ENCODE measurements around the gene KIF21B.

The KIF21B gene

GRCh38 chr1:201064806-201065205 lies 41.3 kb upstream of the KIF21B start:
- no peak for TF ChIP-seq CTCF (IDR thresholded peaks at IDR 0.05; ENCODE audit: insufficient read depth, low read depth, low read length, missing control alignments)
- DNase-seq (ENCODE audit: low read depth) = no peak
- H3K4me3 ChIP-seq (ENCODE audit: low read depth, low read length) = no peak overlapping the region

DNA sequence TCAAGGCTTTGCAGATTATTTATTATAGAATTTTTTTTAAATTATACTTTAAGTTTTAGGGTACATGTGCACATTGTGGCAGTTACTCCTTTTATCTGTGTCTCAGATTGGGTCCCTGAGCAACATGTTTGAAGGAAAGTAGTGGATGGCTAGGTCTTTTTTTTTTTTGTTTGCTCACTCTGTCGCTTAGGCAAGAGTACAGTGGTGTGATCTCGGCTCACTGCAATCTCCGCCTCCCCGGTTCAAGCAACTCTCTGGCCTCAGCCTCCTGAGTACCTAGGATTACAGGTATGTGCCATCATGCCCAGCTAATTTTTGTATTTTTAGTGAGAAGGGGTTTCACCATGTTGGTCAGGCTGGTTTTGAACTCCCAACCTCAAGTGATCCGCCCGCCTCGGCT lies 39.6 kb upstream of the KIF21B start:
- TF ChIP-seq CTCF (IDR thresholded peaks at IDR 0.05; ENCODE audit: insufficient read depth, low read depth, low read length, missing control alignments) = no peak
- H3K4me3 ChIP-seq (ENCODE audit: low read depth, low read length) = no peak overlapping the region
- no peak for DNase-seq (ENCODE audit: low read depth)

- TF ChIP-seq CTCF (IDR thresholded peaks at IDR 0.05; ENCODE audit: insufficient read depth, low read depth, low read length, missing control alignments) = no peak
Observed at GRCh38 chr1:201062511-201063091, 39.1 kb upstream of the KIF21B start.

DNA sequence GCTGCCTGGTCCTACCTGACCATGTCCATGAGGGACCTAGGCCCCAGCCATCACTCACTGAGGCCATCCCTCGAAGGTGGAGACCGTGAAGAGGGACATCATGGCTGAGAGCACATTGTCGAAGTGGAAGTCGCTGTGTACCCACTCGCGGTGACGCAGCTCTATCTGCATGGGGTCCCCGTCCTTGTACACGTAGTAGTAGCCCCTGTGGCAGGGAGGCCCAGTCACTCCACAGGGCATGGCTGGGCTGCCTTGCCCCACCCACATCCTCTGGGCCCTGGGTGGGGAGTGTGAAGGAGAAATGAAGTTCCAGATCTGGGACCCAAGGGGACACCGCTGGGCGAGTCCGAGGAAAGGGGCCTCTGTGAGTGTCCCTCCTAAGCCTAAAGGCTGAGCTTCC lies 38.4 kb upstream of the KIF21B start:
- no peak overlapping the region for H3K4me3 ChIP-seq (ENCODE audit: low read depth, low read length)
- DNase-seq (ENCODE audit: low read depth) = no peak
- TF ChIP-seq CTCF (IDR thresholded peaks at IDR 0.05; ENCODE audit: insufficient read depth, low read depth, low read length, missing control alignments) = no peak

More at GRCh38 chr1:201062511-201063091, 39.1 kb upstream of the KIF21B start:
- no peak for DNase-seq (ENCODE audit: low read depth)
- no peak overlapping the region for H3K4me3 ChIP-seq (ENCODE audit: low read depth, low read length)

DNA sequence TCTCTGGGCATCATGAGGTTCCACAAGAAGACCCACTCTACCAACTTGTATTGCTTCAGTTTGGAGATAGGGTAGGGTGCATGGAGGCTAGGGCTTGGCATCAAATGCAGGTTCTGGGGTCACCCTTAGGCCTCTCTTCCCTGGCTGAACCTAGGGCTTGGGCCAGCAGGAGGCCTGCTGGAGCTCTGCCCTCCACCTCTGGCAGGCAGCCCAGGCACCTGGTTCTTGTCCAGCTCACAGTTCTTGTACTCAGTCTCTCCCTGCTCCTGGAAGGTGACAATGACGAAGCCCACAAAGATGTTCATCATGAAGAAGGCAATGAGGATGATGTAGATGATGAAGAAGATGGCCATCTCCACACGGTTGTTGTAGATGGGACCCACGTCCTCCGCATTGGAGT lies 37.5 kb upstream of the KIF21B start:
- no peak for DNase-seq (ENCODE audit: low read depth)
- H3K4me3 ChIP-seq (ENCODE audit: low read depth, low read length) = no peak overlapping the region
- no peak for TF ChIP-seq CTCF (IDR thresholded peaks at IDR 0.05; ENCODE audit: insufficient read depth, low read depth, low read length, missing control alignments)

DNA sequence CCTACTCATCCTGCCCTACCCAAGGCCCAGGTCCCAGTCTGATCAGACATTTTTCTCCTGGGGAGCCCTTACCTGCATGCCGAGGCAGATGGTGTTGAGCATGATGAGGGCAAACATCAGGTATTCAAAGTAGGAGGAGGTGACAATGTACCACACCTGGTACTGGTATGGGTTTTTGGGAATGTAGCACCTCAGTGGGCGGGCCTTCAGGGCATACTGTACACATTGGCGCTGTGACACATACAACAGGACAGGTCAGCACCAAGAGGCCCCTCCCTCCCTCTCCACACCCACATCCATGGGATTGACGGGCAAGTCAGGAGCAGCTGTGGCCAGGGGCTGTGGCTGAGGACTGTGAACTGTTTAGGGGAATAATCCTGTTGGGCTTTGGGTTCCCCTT lies 37.1 kb upstream of the KIF21B start:
- TF ChIP-seq CTCF (IDR thresholded peaks at IDR 0.05; ENCODE audit: insufficient read depth, low read depth, low read length, missing control alignments) = no peak
- H3K4me3 ChIP-seq (ENCODE audit: low read depth, low read length) = no peak overlapping the region
- DNase-seq (ENCODE audit: low read depth) = no peak

- no peak for TF ChIP-seq CTCF (IDR thresholded peaks at IDR 0.05; ENCODE audit: insufficient read depth, low read depth, low read length, missing control alignments)
- no peak for DNase-seq (ENCODE audit: low read depth)
- H3K4me3 ChIP-seq (ENCODE audit: low read depth, low read length) = no peak overlapping the region
Observed at GRCh38 chr1:201059871-201060555, 36.5 kb upstream of the KIF21B start.

Measured in GM12865 (cell line).